DOHH2 (cell line): ENCODE data around the gene RBMXL2.

Experiments used
- H3F3A ChIP-seq: fragments of 200-600 bp; sonication (generic), shearing (Covaris generic); 2 replicates; pipeline ENCODE4 v1.6.0; 2016; ENCODE audit warnings: antibody characterized with exemption, mild to moderate bottlenecking; ENCODE audit not compliant: control insufficient read depth, insufficient read depth
- H3K27ac ChIP-seq: fragments of 200-600 bp; sonication (generic); 2 replicates; pipeline ENCODE4 v1.5.1; 2014; ENCODE audit warnings: low read depth, mild to moderate bottlenecking, low read length, moderate library complexity
- H3K27me3 ChIP-seq: fragments of 200-600 bp; sonication (generic); 2 replicates; pipeline ENCODE4 v1.6.1; 2014; ENCODE audit warnings: mild to moderate bottlenecking, low read length, mixed read lengths; ENCODE audit not compliant: control insufficient read depth
- H3K36me3 ChIP-seq: fragments of 200-600 bp; sonication (generic); 2 replicates; pipeline ENCODE4 v1.6.1; 2014; ENCODE audit warnings: mild to moderate bottlenecking, low read length, moderate library complexity, mixed read lengths; ENCODE audit not compliant: control insufficient read depth
- H3K4me1 ChIP-seq: fragments of 200-600 bp; sonication (generic); 2 replicates; pipeline ENCODE4 v1.6.1; 2014; ENCODE audit warnings: mild to moderate bottlenecking, low read length, mixed read lengths; ENCODE audit not compliant: control insufficient read depth
- H3K4me2 ChIP-seq: fragments of 200-600 bp; sonication (generic); 2 replicates; pipeline ENCODE4 v1.6.0; 2014; ENCODE audit warnings: mild to moderate bottlenecking, low read length, moderate library complexity
- H3K4me3 ChIP-seq: fragments of 200-600 bp; sonication (generic); 2 replicates; pipeline ENCODE4 v1.5.1; 2014; ENCODE audit warnings: mild to moderate bottlenecking, low read length, mixed read lengths
- H3K79me2 ChIP-seq: fragments of 200-600 bp; sonication (generic); 2 replicates; pipeline ENCODE4 v1.6.1; 2014; ENCODE audit warnings: mild to moderate bottlenecking, low read length, mixed read lengths; ENCODE audit not compliant: control insufficient read depth
- H3K9me2 ChIP-seq: fragments of 200-600 bp; sonication (generic); replicated peaks from 2 replicates; pipeline ENCODE4 v1.6.1; 2014; ENCODE audit warnings: mild to moderate bottlenecking, low read length, mixed read lengths; ENCODE audit not compliant: control insufficient read depth
- H3K9me3 ChIP-seq: fragments of 200-600 bp; sonication (generic); 2 replicates; pipeline ENCODE4 v1.6.1; 2014; ENCODE audit warnings: antibody characterized with exemption, low read length, mixed read lengths; ENCODE audit not compliant: control insufficient read depth, insufficient read depth
- H4K20me1 ChIP-seq: fragments of 200-600 bp; sonication (generic); 2 replicates; pipeline ENCODE4 v1.6.0; 2014; ENCODE audit warnings: low read depth, mild to moderate bottlenecking, antibody characterized with exemption, low read length, moderate library complexity; ENCODE audit not compliant: control insufficient read depth, insufficient read depth
- EZH2phosphoT487 ChIP-seq: fragments of 200-600 bp; sonication (generic); IDR thresholded peaks from 2 replicates; pipeline ENCODE4 v1.6.1; 2017; ENCODE audit warnings: borderline replicate concordance, mild to moderate bottlenecking, antibody characterized with exemption, low read length, moderate library complexity, mixed read lengths
- TF ChIP-seq, protein P1 (sequence below): fragments of 200-600 bp; sonication (generic); IDR thresholded peaks from one replicate; pipeline ENCODE4 v1.5.1; 2014; ENCODE audit warnings: antibody characterized with exemption, mild to moderate bottlenecking, low read depth, low read length; ENCODE audit not compliant: poor library complexity, severe bottlenecking

RBMXL2 gene

DNA sequence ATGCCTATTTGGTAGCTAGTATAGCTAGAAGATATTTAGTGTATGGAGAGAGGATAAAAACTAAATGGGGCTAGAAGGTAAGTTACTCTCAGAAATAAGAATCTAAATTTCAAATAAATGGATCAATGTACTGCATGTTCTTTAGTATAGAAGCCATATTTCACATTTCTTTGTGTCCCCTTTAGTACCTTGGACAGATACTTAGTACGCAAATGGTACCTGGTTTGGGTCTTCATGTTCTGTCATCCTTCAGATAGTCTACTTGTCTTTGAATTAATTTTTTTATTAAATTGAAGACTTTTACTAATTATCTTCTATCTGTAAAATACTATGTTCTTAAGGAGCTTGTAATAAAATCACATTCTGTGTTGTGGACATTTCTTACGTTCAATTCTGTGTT is 26.3 kb upstream of the RBMXL2 start:
- Histone ChIP-seq H3K79me2 (no peaks in the 10 kb centered on the region), H3K4me1 (no peaks in the 10 kb centered on the region), H3K4me2 (no peak overlapping the region), H3K36me3 (no peaks in the 10 kb centered on the region), H3K4me3 (no peak overlapping the region), H3K27me3 (no peaks in the 10 kb centered on the region), H4K20me1 (no peaks in the 10 kb centered on the region), H3K9me2 (no peaks in the 10 kb centered on the region), H3K27ac (no peak overlapping the region), H3F3A (no peaks in the 10 kb centered on the region), H3K9me3 (no peaks in the 10 kb centered on the region)
- TF ChIP-seq, protein P1, sequence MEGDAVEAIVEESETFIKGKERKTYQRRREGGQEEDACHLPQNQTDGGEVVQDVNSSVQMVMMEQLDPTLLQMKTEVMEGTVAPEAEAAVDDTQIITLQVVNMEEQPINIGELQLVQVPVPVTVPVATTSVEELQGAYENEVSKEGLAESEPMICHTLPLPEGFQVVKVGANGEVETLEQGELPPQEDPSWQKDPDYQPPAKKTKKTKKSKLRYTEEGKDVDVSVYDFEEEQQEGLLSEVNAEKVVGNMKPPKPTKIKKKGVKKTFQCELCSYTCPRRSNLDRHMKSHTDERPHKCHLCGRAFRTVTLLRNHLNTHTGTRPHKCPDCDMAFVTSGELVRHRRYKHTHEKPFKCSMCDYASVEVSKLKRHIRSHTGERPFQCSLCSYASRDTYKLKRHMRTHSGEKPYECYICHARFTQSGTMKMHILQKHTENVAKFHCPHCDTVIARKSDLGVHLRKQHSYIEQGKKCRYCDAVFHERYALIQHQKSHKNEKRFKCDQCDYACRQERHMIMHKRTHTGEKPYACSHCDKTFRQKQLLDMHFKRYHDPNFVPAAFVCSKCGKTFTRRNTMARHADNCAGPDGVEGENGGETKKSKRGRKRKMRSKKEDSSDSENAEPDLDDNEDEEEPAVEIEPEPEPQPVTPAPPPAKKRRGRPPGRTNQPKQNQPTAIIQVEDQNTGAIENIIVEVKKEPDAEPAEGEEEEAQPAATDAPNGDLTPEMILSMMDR: no peak
- TF ChIP-seq EZH2phosphoT487: no peak

DNA sequence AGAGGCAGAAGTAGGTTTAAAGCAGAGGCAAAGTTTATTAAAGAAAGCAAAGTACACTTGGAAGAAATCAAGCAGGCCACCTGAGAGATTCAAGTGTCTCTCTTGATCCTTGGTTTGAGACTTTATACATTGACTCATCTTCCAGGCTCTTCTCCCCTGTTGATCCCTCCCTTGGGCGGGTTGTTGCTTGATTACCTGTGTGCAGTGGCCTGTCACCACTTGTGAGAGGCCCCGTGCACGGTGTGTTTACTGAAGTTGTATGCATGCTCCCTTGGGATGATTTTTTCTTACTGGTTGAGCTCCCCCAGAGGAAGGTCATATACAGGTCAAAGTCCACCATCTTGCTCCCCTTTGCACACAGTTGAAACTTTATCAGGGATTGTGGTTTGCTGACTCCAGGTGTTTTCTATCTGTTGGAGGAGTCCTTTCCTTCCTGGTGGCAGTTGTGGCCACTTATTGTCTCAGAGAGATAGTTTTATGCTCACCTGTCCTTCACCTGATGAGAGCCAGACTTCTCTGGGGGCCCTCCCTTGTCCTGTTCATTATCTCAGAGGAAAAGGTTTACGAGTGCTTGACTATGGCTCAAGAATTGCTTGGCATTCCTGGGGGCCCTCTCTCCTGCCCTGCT is 16.3 kb upstream of the RBMXL2 start:
- TF ChIP-seq, protein P1: no peak
- TF ChIP-seq EZH2phosphoT487: no peak
- H3K9me3 ChIP-seq: no peaks in the 10 kb centered on the region
- H3K4me2 ChIP-seq: no peak overlapping the region

DNA sequence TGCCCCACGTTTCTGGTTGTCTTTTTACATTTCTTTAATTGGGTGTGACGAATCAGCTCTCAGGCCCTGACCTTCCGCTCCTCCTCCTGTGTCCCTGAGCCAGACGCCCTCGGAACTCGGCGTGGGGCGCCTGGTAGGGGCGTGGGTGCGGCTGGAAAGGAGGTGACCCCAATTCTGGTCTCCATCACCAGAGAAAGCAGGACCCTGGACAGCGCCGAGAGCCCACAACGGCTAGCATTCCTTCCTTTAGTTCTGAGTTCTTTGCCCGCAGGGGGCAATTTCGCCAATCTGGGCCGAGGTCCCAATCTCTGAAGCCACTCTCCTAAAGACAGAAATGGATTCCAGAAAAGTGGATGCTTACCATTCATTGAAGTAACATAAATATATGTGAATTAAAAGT is 11.7 kb upstream of the RBMXL2 start:
- Histone ChIP-seq H3K27ac (no peak overlapping the region), H3K9me2 (no peaks in the 10 kb centered on the region), H3K4me1 (no peaks in the 10 kb centered on the region), H3K4me3 (no peak overlapping the region), H3K79me2 (no peaks in the 10 kb centered on the region), H3K27me3 (no peaks in the 10 kb centered on the region), H3K36me3 (no peaks in the 10 kb centered on the region), H3K4me2 (no peak overlapping the region), H3F3A (no peaks in the 10 kb centered on the region), H4K20me1 (no peaks in the 10 kb centered on the region), H3K9me3 (no peaks in the 10 kb centered on the region)
- TF ChIP-seq, protein P1: no peak
- TF ChIP-seq EZH2phosphoT487: no peak

More for the DNA sequence above, 16.3 kb upstream of the RBMXL2 start:
- no peaks in the 10 kb centered on the region for H3K27me3 ChIP-seq
- no peaks in the 10 kb centered on the region for H3K36me3 ChIP-seq
- H3K79me2 ChIP-seq: no peaks in the 10 kb centered on the region
- no peaks in the 10 kb centered on the region for H3F3A ChIP-seq
- H4K20me1 ChIP-seq: no peaks in the 10 kb centered on the region
- H3K4me1 ChIP-seq: no peaks in the 10 kb centered on the region
- no peak overlapping the region for H3K27ac ChIP-seq
- H3K9me2 ChIP-seq: no peaks in the 10 kb centered on the region
- no peak overlapping the region for H3K4me3 ChIP-seq
